Measurements from ENCODE around the gene ADTRP. TPM values are rescaled to one million over a fixed set of nuclear protein-coding genes. Genes with fewer than 3 reads are reported as not detected.

ADTRP gene
- total and polyA plus RNA-seq, 12 donors: 0.20 to 1.1 (median 0.35) TPM; not detected in 5

DNA sequence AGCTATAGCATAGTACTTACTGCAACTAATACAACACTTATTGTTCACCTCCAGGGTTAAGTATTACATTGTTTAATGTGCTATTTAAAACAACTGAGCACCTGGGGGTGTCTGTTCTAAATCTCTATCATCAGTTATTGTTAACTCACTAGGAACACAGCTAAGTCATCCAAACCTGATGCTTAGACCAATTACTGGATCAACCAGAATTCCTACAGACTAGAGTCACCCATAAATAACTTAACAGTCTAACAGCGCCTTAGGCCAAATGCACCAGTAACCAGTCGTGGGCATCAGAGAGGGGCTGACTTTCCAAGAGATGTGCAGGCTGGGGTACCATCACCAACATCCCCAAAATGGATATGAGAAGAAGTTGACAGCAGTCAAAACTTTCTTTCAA, 110.7 kb downstream of the ADTRP start:
- Histone ChIP-seq H3K27me3 (peaks cover 8% of the 10 kb centered on the region), H3K27ac (no peak overlapping the region), H3K4me3 (no peak overlapping the region), H3K4me1 (replicated peaks in 1 of 2) (no peaks in the 10 kb centered on the region), H3K36me3 (replicated peaks in 1 of 2) (no peaks in the 10 kb centered on the region), H3K9me3 (replicated peaks in 1 of 3) (no peaks in the 10 kb centered on the region)
- TF ChIP-seq POLR2A (IDR thresholded peaks at IDR 0.05): no peak
- TF ChIP-seq, protein P1, sequence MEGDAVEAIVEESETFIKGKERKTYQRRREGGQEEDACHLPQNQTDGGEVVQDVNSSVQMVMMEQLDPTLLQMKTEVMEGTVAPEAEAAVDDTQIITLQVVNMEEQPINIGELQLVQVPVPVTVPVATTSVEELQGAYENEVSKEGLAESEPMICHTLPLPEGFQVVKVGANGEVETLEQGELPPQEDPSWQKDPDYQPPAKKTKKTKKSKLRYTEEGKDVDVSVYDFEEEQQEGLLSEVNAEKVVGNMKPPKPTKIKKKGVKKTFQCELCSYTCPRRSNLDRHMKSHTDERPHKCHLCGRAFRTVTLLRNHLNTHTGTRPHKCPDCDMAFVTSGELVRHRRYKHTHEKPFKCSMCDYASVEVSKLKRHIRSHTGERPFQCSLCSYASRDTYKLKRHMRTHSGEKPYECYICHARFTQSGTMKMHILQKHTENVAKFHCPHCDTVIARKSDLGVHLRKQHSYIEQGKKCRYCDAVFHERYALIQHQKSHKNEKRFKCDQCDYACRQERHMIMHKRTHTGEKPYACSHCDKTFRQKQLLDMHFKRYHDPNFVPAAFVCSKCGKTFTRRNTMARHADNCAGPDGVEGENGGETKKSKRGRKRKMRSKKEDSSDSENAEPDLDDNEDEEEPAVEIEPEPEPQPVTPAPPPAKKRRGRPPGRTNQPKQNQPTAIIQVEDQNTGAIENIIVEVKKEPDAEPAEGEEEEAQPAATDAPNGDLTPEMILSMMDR (IDR thresholded peaks at IDR 0.05): no peak
- intact Hi-C loops (cut with DNase I): no loop called here
- 67 to 78% (median 73%) methylated on average over 2 of the region's 2 CpGs for WGBS, 4 donors
- no peak for DNase-seq

DNA sequence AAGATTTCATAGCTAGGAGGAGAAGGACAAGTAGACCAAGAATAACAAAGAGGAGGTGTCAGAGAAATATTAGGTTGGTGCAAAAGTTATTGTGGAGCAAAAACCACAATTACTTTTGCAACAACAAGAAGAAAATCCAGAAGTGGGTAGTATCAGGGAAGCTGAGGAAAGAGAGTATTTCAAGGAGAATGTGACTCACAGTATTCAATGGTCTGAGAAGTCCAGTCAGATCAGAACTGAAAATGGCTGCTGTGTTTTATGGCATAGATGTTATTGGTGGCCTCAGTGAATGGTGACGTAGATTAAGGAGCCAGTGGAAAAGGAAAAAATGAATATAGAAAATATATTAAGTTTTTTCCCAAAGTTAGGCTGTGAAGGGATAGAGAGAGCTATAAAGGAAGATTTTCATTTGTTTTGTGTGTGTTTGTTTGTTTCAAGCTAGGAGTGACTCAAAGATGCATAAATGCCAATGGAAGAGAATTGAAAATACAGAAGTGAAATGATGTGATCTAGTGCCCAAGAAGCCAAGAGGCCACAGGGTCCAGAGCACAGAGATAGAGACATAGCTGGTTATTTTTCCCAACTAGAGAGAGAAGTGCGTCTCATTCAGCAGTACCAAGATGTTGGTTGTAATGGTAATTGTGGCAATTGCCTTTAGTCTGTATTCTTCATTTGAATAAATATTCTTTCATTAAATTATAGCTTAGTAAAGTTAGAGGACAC, 112.8 kb downstream of the ADTRP start:
- Histone ChIP-seq H3K4me3 (no peak overlapping the region), H3K9me3 (replicated peaks in 1 of 3) (no peaks in the 10 kb centered on the region), H3K4me1 (replicated peaks in 1 of 2) (no peaks in the 10 kb centered on the region), H3K27me3 (peaks cover 8% of the 10 kb centered on the region), H3K27ac (no peak overlapping the region), H3K36me3 (replicated peaks in 1 of 2) (no peaks in the 10 kb centered on the region)
- no peak for DNase-seq
- TF ChIP-seq, protein P1 (IDR thresholded peaks at IDR 0.05): no peak
- TF ChIP-seq POLR2A (IDR thresholded peaks at IDR 0.05): no peak
- intact Hi-C loops (cut with DNase I): no loop called here
- 64 to 84% (median 68%) methylated on average over 2 of the region's 2 CpGs for WGBS, 4 donors

Small RNA genes lying within 50 kb of the gene (small RNA-seq; reads per million reads assigned to genes)
- 0 reads per million in 2 donors for gene RF00272

Other genes starting within 250 kb of the ADTRP start
- gene TMEM170B, start 241.1 kb downstream of the ADTRP start, total RNA-seq: 1 to 10 TPM; 3.6 to 7.5 (median 4.7) TPM
- gene TMEM170B, start 241.1 kb downstream of the ADTRP start, polyA plus RNA-seq: 1 to 10 TPM; 1.1 to 5.9 (median 1.4) TPM
- 10 to 100 TPM in 8 of 9 donors, 1 to 10 TPM in 1; 8.3 to 22.3 (median 12.7) TPM for gene HIVEP1, start 233.5 kb upstream of the ADTRP start, total RNA-seq
- gene HIVEP1, start 233.5 kb upstream of the ADTRP start, polyA plus RNA-seq: 1 to 10 TPM; 3.6 to 9.6 (median 4.5) TPM